Cardiac muscle cell (in vitro differentiated cells and primary cell): ENCODE measurements around the gene SEZ6. TPM values are rescaled to one million over a fixed set of nuclear protein-coding genes. Genes with fewer than 3 reads are reported as not detected.

Source experiments
- DNase-seq, 2 donors: peaks; one replicate each; pipeline versions ENCODE4 v3.0.0 to v3.0.0-alpha.2; 2010 to 2017; ENCODE audit warnings: low read depth in 1 of 2, low spot score in 1 of 2
- H3K27ac ChIP-seq: fragments of 200-600 bp; sonication (generic); 2 replicates; pipeline ENCODE4 v1.5.1; 2016
- H3K27me3 ChIP-seq: fragments of 200-600 bp; sonication (generic); 2 replicates; pipeline ENCODE4 v1.6.0; 2016; ENCODE audit warnings: control low read depth
- H3K36me3 ChIP-seq: fragments of 200-600 bp; sonication (generic); 2 replicates; pipeline ENCODE4 v1.5.1; 2016; ENCODE audit warnings: control low read depth
- H3K4me1 ChIP-seq: fragments of 200-600 bp; sonication (generic); 2 replicates; pipeline ENCODE4 v1.8.1; 2017; ENCODE audit warnings: low read depth, mild to moderate bottlenecking, mixed run types
- H3K4me3 ChIP-seq: fragments of 200-600 bp; sonication (generic); 2 replicates; pipeline ENCODE4 v1.5.1; 2016; ENCODE audit warnings: mild to moderate bottlenecking
- H3K9me3 ChIP-seq: fragments of 200-600 bp; sonication (generic); 2 replicates; pipeline ENCODE4 v1.5.1; 2017; ENCODE audit warnings: low read depth, mild to moderate bottlenecking, control low read depth
- polyA plus RNA-seq: library from polyadenylated mRNA; unstranded; fragments of >200 nt; fragmentation: Nextera tagmentation; extraction: Ambion mirVana; gene quantifications from 2 replicates; pipeline ENCODE4 v1.2.1, GENCODE V29; 2016
- total RNA-seq: library from RNA; depleted of rRNA; stranded (reverse); fragments of >200 nt; gene quantifications from 2 replicates; pipeline ENCODE4 v1.2.3, GENCODE V29; 2016
- TF ChIP-seq, protein P1 (sequence below): IDR thresholded peaks from 2 replicates; pipeline ENCODE4 v1.5.1; 2012; ENCODE audit warnings: low read depth, mild to moderate bottlenecking, low read length

The SEZ6 gene
- total and polyA plus RNA-seq, 2 experiments from 2014 or later: 0.21 to 0.95 TPM

DNA sequence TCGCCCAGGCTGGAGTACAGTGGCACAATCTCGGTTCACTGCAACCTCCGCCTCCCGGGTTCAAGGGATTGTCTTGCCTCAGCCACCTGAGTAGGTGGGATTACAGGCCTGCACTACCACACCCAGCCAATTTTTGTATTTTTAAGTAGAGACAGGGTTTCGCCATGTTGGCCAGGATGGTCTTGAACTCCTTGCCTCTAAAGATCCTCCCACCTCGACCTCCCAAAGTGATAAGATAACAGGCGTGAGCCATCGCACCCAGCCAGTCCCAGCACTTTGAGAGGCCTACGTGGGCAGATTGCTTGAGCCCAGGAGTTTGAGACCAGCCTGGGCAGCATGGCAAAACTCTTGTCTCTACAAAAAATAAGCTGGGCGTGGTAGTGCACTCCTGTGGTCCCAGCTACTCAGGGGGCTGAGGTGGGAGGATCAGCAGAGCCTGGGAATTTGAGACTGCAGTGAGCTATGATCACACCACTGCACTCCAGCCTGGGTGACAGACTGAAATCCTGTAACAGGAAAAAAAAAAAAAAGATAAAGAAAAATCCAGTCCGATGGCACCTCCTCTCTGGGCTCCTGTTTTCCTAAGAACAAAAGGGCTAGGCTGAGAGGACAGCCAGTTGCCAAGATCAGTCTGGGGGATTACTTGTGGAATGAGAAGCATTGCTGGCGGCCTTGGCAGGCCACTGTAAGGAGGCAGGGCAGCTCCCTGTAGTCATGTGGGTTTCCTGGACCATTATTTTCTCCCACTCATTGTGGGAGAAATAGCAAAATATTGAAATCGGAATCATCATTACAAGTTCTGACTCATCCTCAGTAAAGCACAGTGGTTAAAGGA lies 34.1 kb upstream of the SEZ6 start:
- H3K4me3 ChIP-seq: no peak overlapping the region
- H3K27me3 ChIP-seq: no peaks in the 10 kb centered on the region
- H3K36me3 ChIP-seq: no peaks in the 10 kb centered on the region
- H3K9me3 ChIP-seq: no peaks in the 10 kb centered on the region
- H3K4me1 ChIP-seq: peaks cover 17% of the 10 kb centered on the region
- peak in 1 of 2 donors; percentile 96 for DNase-seq
- TF ChIP-seq, protein P1, sequence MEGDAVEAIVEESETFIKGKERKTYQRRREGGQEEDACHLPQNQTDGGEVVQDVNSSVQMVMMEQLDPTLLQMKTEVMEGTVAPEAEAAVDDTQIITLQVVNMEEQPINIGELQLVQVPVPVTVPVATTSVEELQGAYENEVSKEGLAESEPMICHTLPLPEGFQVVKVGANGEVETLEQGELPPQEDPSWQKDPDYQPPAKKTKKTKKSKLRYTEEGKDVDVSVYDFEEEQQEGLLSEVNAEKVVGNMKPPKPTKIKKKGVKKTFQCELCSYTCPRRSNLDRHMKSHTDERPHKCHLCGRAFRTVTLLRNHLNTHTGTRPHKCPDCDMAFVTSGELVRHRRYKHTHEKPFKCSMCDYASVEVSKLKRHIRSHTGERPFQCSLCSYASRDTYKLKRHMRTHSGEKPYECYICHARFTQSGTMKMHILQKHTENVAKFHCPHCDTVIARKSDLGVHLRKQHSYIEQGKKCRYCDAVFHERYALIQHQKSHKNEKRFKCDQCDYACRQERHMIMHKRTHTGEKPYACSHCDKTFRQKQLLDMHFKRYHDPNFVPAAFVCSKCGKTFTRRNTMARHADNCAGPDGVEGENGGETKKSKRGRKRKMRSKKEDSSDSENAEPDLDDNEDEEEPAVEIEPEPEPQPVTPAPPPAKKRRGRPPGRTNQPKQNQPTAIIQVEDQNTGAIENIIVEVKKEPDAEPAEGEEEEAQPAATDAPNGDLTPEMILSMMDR: no peak
- H3K27ac ChIP-seq: no peak overlapping the region

DNA sequence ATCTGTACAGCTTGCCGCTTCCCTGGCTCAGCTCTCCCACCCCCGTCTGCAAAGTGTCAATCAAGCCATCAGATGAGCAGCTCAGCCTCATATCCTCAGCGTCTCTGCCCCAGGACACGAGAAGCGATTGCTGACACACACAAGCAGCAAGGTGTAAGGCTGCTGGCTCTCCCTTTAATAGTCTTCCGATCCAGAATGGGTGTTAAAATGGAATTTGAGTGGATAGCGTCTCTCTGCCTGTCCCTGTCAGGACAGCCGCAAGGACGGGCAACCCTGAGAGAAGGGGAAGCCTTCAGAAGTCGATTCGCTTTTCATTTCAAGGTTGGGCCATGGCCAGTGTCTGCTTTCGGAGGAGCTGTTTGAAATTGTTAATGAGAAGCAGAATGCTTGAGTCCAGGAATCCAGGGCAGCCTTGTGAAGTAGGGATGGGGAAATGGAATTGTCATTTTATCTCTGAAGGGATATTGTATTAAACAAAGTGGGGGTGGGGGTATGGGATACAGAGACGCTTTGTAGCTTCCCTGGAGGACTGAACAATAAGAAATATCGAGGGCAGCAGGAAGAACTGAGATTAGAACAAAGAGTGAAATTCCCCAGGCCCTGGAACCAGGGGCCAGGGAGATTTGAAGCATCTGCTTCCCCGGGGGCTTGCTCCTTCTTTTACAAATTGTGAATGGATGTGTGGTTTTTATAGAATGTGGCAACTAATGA lies 32.4 kb upstream of the SEZ6 start:
- Histone ChIP-seq H3K4me1 (peaks cover 17% of the 10 kb centered on the region), H3K4me3 (no peak overlapping the region), H3K27ac (no peak overlapping the region), H3K27me3 (no peaks in the 10 kb centered on the region), H3K36me3 (no peaks in the 10 kb centered on the region), H3K9me3 (no peaks in the 10 kb centered on the region)
- no peak for DNase-seq
- TF ChIP-seq, protein P1: no peak

DNA sequence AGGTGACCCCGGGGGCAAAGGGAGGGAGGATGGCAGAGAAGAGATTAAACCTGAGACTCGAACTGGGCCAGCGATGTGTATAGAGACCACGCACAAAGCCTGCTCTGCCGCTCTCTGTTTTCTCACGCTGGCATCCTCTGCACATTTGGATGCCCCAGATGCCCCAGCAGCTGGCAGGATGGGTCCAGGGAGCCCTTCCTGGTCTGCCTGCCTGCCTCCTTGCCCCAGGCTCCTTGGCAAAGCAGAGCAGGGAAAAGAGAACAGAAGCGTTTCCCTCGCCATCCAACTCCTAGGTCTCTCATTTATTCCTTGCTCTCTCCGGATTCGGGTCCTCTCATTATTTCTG lies 31.9 kb upstream of the SEZ6 start:
- DNase-seq: no peak
- H3K4me1 ChIP-seq: peaks cover 12% of the 10 kb centered on the region
- H3K36me3 ChIP-seq: no peaks in the 10 kb centered on the region
- no peaks in the 10 kb centered on the region for H3K27me3 ChIP-seq
- H3K27ac ChIP-seq: no peak overlapping the region
- no peak overlapping the region for H3K4me3 ChIP-seq
- TF ChIP-seq, protein P1: no peak
- no peaks in the 10 kb centered on the region for H3K9me3 ChIP-seq

DNA sequence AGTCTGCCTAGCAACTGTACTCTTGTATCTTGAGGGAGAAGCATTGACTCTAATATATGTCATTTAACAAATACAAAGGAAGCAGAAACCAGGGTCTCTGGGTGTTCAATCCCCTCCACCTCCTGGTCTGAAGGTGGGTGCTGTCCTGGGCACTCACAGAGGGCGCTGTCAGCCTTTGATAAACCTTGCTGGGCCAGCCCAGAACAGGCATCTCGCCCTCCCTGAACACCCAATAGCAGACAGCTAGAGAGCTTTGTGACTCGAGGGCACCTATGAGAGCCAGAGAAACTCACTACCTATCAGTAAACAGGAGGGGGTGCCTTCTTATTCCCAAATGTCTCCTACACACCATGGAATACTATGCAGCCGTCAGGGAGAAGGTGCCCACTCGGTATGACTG lies 30.8 kb upstream of the SEZ6 start:
- Histone ChIP-seq H3K4me3 (no peak overlapping the region), H3K9me3 (no peaks in the 10 kb centered on the region), H3K4me1 (peaks cover 6% of the 10 kb centered on the region), H3K27me3 (no peaks in the 10 kb centered on the region), H3K27ac (no peak overlapping the region), H3K36me3 (no peaks in the 10 kb centered on the region)
- DNase-seq: no peak
- TF ChIP-seq, protein P1: no peak

DNA sequence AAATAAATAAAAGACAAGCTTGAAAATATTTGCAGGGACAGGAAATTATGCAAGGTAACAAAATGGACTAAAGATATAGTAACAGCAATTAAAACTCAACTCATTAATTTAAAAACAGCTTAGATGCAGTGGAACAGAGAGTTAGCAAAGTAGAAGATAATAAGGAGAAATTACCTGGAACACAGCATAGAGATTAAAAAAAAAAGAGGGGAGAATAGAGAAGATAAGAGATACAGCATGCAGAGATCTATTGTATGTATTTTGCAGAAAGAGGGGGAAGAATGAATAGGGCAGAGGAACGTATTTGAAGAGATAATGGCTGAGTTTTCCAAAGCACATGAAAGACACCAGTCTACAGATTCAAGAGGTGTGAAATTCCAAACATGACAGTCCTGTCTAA lies 28.7 kb upstream of the SEZ6 start:
- Histone ChIP-seq H3K9me3 (no peaks in the 10 kb centered on the region), H3K4me1 (no peaks in the 10 kb centered on the region), H3K27me3 (no peaks in the 10 kb centered on the region), H3K27ac (no peak overlapping the region), H3K4me3 (no peak overlapping the region), H3K36me3 (no peaks in the 10 kb centered on the region)
- no peak for DNase-seq
- TF ChIP-seq, protein P1: no peak
